ENCODE results near the gene TTC16. TPM values are rescaled to one million over a fixed set of nuclear protein-coding genes. Genes with fewer than 3 reads are reported as not detected.

TTC16 gene
- total RNA-seq, 1 experiment from 2014 or later, result not detected

GRCh38 chr9:127767410-127767809 is 51.5 kb downstream of the TTC16 start:
- no peaks in the 10 kb centered on the region for H4K20me1 ChIP-seq (ENCODE audit: insufficient read depth, low read depth, low read length)

GRCh38 chr9:127767909-127768331 is 52.0 kb downstream of the TTC16 start:
- H3K27ac ChIP-seq (ENCODE audit: low read length), result no peak overlapping the region
- no peaks in the 10 kb centered on the region for H3K27me3 ChIP-seq (ENCODE audit: low read length)
- H3K79me2 ChIP-seq (ENCODE audit: low read length), result no peaks in the 10 kb centered on the region
- H3K36me3 ChIP-seq (ENCODE audit: insufficient read depth, low read length), result no peaks in the 10 kb centered on the region
- H3K9me2 ChIP-seq (replicated peaks; ENCODE audit: insufficient read depth, low read length), result no peaks in the 10 kb centered on the region
- no peaks in the 10 kb centered on the region for H4K20me1 ChIP-seq (ENCODE audit: insufficient read depth, low read depth, low read length)
- no peak overlapping the region for H2AFZ ChIP-seq (ENCODE audit: low read length)
- no peak for DNase-seq
- H3K4me1 ChIP-seq (ENCODE audit: low read length), result peaks cover 13% of the 10 kb centered on the region
- H3K4me3 ChIP-seq (ENCODE audit: low read length), result no peak overlapping the region
- no peaks in the 10 kb centered on the region for H3K9me3 ChIP-seq (ENCODE audit: low read length)
- no peak overlapping the region for H3K4me2 ChIP-seq (ENCODE audit: low read depth, low read length, poor library complexity, severe bottlenecking)
- H3K9ac ChIP-seq (ENCODE audit: low read length), result no peak overlapping the region

More at GRCh38 chr9:127767410-127767809, 51.5 kb downstream of the TTC16 start:
- H2AFZ ChIP-seq (ENCODE audit: low read length), result no peak overlapping the region
- no peak overlapping the region for H3K4me2 ChIP-seq (ENCODE audit: low read depth, low read length, poor library complexity, severe bottlenecking)
- no peak for DNase-seq
- H3K27ac ChIP-seq (ENCODE audit: low read length), result no peak overlapping the region
- no peaks in the 10 kb centered on the region for H3K36me3 ChIP-seq (ENCODE audit: insufficient read depth, low read length)
- H3K9me2 ChIP-seq (replicated peaks; ENCODE audit: insufficient read depth, low read length), result no peaks in the 10 kb centered on the region
- no peaks in the 10 kb centered on the region for H3K27me3 ChIP-seq (ENCODE audit: low read length)
- no peak overlapping the region for H3K4me3 ChIP-seq (ENCODE audit: low read length)
- H3K79me2 ChIP-seq (ENCODE audit: low read length), result no peaks in the 10 kb centered on the region
- no peak overlapping the region for H3K9ac ChIP-seq (ENCODE audit: low read length)
- H3K4me1 ChIP-seq (ENCODE audit: low read length), result peaks cover 13% of the 10 kb centered on the region
- H3K9me3 ChIP-seq (ENCODE audit: low read length), result no peaks in the 10 kb centered on the region

GRCh38 chr9:127768698-127769097 is 52.8 kb downstream of the TTC16 start:
- no peaks in the 10 kb centered on the region for H3K9me3 ChIP-seq (ENCODE audit: low read length)
- H3K36me3 ChIP-seq (ENCODE audit: insufficient read depth, low read length), result no peaks in the 10 kb centered on the region
- H3K79me2 ChIP-seq (ENCODE audit: low read length), result no peaks in the 10 kb centered on the region
- H3K4me1 ChIP-seq (ENCODE audit: low read length), result peaks cover 13% of the 10 kb centered on the region
- no peak overlapping the region for H3K27ac ChIP-seq (ENCODE audit: low read length)
- H3K27me3 ChIP-seq (ENCODE audit: low read length), result no peaks in the 10 kb centered on the region
- H3K9me2 ChIP-seq (replicated peaks; ENCODE audit: insufficient read depth, low read length), result no peaks in the 10 kb centered on the region
- no peak for DNase-seq
- H3K4me3 ChIP-seq (ENCODE audit: low read length), result no peak overlapping the region
- H3K4me2 ChIP-seq (ENCODE audit: low read depth, low read length, poor library complexity, severe bottlenecking), result no peak overlapping the region
- no peaks in the 10 kb centered on the region for H4K20me1 ChIP-seq (ENCODE audit: insufficient read depth, low read depth, low read length)
- no peak overlapping the region for H2AFZ ChIP-seq (ENCODE audit: low read length)
- no peak overlapping the region for H3K9ac ChIP-seq (ENCODE audit: low read length)

GRCh38 chr9:127769101-127769500 is 53.2 kb downstream of the TTC16 start:
- no peak overlapping the region for H3K9ac ChIP-seq (ENCODE audit: low read length)
- H3K27me3 ChIP-seq (ENCODE audit: low read length), result no peaks in the 10 kb centered on the region
- no peak overlapping the region for H2AFZ ChIP-seq (ENCODE audit: low read length)
- no peak for DNase-seq
- H3K9me3 ChIP-seq (ENCODE audit: low read length), result no peaks in the 10 kb centered on the region
- no peak overlapping the region for H3K4me3 ChIP-seq (ENCODE audit: low read length)
- H4K20me1 ChIP-seq (ENCODE audit: insufficient read depth, low read depth, low read length), result no peaks in the 10 kb centered on the region
- no peaks in the 10 kb centered on the region for H3K9me2 ChIP-seq (replicated peaks; ENCODE audit: insufficient read depth, low read length)
- no peaks in the 10 kb centered on the region for H3K36me3 ChIP-seq (ENCODE audit: insufficient read depth, low read length)
- no peaks in the 10 kb centered on the region for H3K79me2 ChIP-seq (ENCODE audit: low read length)
- H3K4me1 ChIP-seq (ENCODE audit: low read length), result peaks cover 13% of the 10 kb centered on the region
- no peak overlapping the region for H3K27ac ChIP-seq (ENCODE audit: low read length)
- no peak overlapping the region for H3K4me2 ChIP-seq (ENCODE audit: low read depth, low read length, poor library complexity, severe bottlenecking)

- no peaks in the 10 kb centered on the region for H3K9me3 ChIP-seq (ENCODE audit: low read length)
- H3K4me2 ChIP-seq (ENCODE audit: low read depth, low read length, poor library complexity, severe bottlenecking), result peak overlapping the region; percentile 91
- no peaks in the 10 kb centered on the region for H3K27me3 ChIP-seq (ENCODE audit: low read length)
- H3K9ac ChIP-seq (ENCODE audit: low read length), result peak overlapping the region; percentile 54; the same call in 1 of the 2 replicates
- no peak for DNase-seq
- no peak overlapping the region for H3K27ac ChIP-seq (ENCODE audit: low read length)
- H4K20me1 ChIP-seq (ENCODE audit: insufficient read depth, low read depth, low read length), result no peaks in the 10 kb centered on the region
- H3K9me2 ChIP-seq (replicated peaks; ENCODE audit: insufficient read depth, low read length), result no peaks in the 10 kb centered on the region
- no peaks in the 10 kb centered on the region for H3K79me2 ChIP-seq (ENCODE audit: low read length)
- H3K4me3 ChIP-seq (ENCODE audit: low read length), result no peak overlapping the region
- H3K4me1 ChIP-seq (ENCODE audit: low read length), result peaks cover 13% of the 10 kb centered on the region
- H2AFZ ChIP-seq (ENCODE audit: low read length), result no peak overlapping the region
- H3K36me3 ChIP-seq (ENCODE audit: insufficient read depth, low read length), result no peaks in the 10 kb centered on the region
These were observed 54.2 kb downstream of the TTC16 start for GRCh38 chr9:127769929-127770582.

GRCh38 chr9:127770583-127770904 is 54.7 kb downstream of the TTC16 start:
- DNase-seq, result no peak
- peak overlapping the region; percentile 69 for H3K4me3 ChIP-seq (ENCODE audit: low read length)
- H3K27me3 ChIP-seq (ENCODE audit: low read length), result no peaks in the 10 kb centered on the region
- H3K36me3 ChIP-seq (ENCODE audit: insufficient read depth, low read length), result no peaks in the 10 kb centered on the region
- no peaks in the 10 kb centered on the region for H3K9me3 ChIP-seq (ENCODE audit: low read length)
- no peak overlapping the region for H2AFZ ChIP-seq (ENCODE audit: low read length)
- H3K4me2 ChIP-seq (ENCODE audit: low read depth, low read length, poor library complexity, severe bottlenecking), result peak overlapping the region; percentile 91
- peak overlapping the region; percentile 54 for H3K9ac ChIP-seq (ENCODE audit: low read length)
- H3K27ac ChIP-seq (ENCODE audit: low read length), result no peak overlapping the region
- H3K4me1 ChIP-seq (ENCODE audit: low read length), result peaks cover 13% of the 10 kb centered on the region
- H3K9me2 ChIP-seq (replicated peaks; ENCODE audit: insufficient read depth, low read length), result no peaks in the 10 kb centered on the region
- no peaks in the 10 kb centered on the region for H4K20me1 ChIP-seq (ENCODE audit: insufficient read depth, low read depth, low read length)
- H3K79me2 ChIP-seq (ENCODE audit: low read length), result no peaks in the 10 kb centered on the region

GRCh38 chr9:127770905-127771569 is 55.2 kb downstream of the TTC16 start:
- no peaks in the 10 kb centered on the region for H4K20me1 ChIP-seq (ENCODE audit: insufficient read depth, low read depth, low read length)
- H3K36me3 ChIP-seq (ENCODE audit: insufficient read depth, low read length), result no peaks in the 10 kb centered on the region
- H3K27me3 ChIP-seq (ENCODE audit: low read length), result no peaks in the 10 kb centered on the region
- H3K9me3 ChIP-seq (ENCODE audit: low read length), result no peaks in the 10 kb centered on the region
- H3K4me1 ChIP-seq (ENCODE audit: low read length), result peaks cover 13% of the 10 kb centered on the region
- H3K4me3 ChIP-seq (ENCODE audit: low read length), result peak overlapping the region; percentile 69
- H3K9me2 ChIP-seq (replicated peaks; ENCODE audit: insufficient read depth, low read length), result no peaks in the 10 kb centered on the region
- DNase-seq, result peak; percentile 99
- no peak overlapping the region for H3K27ac ChIP-seq (ENCODE audit: low read length)
- no peaks in the 10 kb centered on the region for H3K79me2 ChIP-seq (ENCODE audit: low read length)
- peak overlapping the region; percentile 54 for H3K9ac ChIP-seq (ENCODE audit: low read length)
- peak overlapping the region; percentile 91 for H3K4me2 ChIP-seq (ENCODE audit: low read depth, low read length, poor library complexity, severe bottlenecking)
- H2AFZ ChIP-seq (ENCODE audit: low read length), result peak overlapping the region; percentile 88; the same call in 1 of the 2 replicates

- Histone ChIP-seq H3K27me3 (ENCODE audit: low read length) (no peaks in the 10 kb centered on the region), H3K4me3 (ENCODE audit: low read length) (no peak overlapping the region), H4K20me1 (ENCODE audit: insufficient read depth, low read depth, low read length) (no peaks in the 10 kb centered on the region), H3K9me2 (replicated peaks; ENCODE audit: insufficient read depth, low read length) (no peaks in the 10 kb centered on the region), H3K27ac (ENCODE audit: low read length) (no peak overlapping the region), H3K4me1 (ENCODE audit: low read length) (peaks cover 16% of the 10 kb centered on the region), H3K9me3 (ENCODE audit: low read length) (no peaks in the 10 kb centered on the region), H3K36me3 (ENCODE audit: insufficient read depth, low read length) (no peaks in the 10 kb centered on the region), H2AFZ (ENCODE audit: low read length) (no peak overlapping the region), H3K4me2 (ENCODE audit: low read depth, low read length, poor library complexity, severe bottlenecking) (peak overlapping the region; percentile 36), H3K79me2 (ENCODE audit: low read length) (no peaks in the 10 kb centered on the region), H3K9ac (ENCODE audit: low read length) (peak overlapping the region; percentile 23; the same call in 1 of the 2 replicates)
- no peak for DNase-seq
These were observed 55.8 kb downstream of the TTC16 start for GRCh38 chr9:127771570-127772189.
